NCI-H2196 treated with DMSO at 0.1 percent for 48 hours (cell line): Measurements from ENCODE around the gene GALE.
"Not testable (repeated sequence)": the region's sequence is repeated elsewhere in the genome, so short reads cannot be mapped to it uniquely, and the experiment has no call there.

Experiments
- DNase-seq: peaks from one replicate; lab custom pipeline; 2025; ENCODE audit not compliant: unreplicated experiment; lab: John Stamatoyannopoulos, UW

Gene GALE

DNA sequence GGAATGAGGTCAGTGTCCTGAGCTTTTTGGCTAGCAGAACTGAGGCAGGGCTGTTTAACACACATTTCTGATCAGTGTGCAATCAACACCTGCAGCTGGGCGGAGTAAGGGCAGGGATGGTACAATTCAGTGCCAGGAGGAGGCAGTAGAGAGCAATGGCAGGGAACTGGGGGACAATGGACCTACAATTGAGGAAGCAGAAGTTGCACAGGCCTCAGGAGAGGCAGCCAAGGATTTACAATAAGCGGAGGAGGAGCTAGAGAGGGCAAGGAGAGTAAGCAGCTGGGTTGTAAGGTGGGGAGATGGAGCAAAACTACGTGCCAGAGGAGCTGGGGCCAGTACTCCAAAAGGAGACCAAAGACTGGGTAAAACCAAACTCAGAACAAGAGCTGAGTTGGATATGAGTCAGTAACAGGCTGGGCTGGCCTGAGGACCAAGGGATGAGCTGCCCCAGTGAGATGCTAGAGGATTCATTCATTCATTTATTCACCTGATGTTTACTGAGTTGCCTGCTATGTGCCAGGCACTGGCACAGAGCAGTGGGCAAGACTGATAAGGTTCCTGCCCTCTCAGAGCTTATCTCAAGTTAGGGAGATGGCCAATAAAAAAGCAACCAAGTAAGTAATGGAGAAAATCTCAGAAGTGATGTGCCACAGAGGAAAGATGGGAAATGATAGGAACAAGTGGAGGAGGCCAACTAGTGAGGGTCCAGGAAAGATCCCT, 10.4 kb upstream of the GALE start:
- DNase-seq, result no peak

DNA sequence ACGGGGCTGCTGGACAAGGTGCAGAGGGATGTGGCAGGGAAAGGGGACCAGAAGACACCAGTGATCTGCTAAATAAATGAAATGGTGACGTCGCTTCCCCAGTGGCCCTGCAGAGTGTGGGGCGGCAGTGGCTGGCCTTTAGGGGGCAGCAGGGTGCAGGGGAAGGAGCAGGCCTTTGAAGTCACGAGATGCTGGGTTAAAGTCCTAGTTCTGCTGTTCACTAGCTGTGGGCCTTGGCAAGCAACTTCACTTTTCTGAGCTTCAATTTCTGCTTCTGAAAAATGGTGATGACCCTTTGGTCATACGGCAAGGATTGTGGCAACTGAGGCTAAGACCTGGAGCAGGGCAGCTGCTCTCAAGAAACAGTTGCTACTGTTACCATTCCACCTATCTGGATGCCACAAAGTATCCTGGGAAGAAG, 9.2 kb upstream of the GALE start:
- peak; percentile 51 for DNase-seq

DNA sequence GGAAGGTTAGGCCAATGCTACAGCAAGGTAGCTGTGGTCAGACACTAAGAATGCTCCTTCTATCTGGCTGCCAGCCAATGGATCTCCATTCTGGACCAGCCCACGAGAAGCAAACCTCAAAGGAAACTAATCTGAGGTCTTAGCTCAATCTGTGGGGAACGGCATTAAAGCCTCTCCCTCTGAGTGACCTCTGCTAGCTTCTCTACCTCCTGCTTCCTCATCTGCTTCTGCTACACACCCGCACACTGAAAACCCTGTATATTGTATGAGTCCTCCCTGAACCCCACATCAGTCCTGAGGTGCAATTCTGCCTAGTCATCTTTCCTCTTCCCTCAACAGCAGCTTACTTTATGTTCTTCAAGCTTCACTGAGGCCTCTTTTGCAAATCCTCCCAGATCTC, 6.9 kb upstream of the GALE start:
- DNase-seq, result no peak

DNA sequence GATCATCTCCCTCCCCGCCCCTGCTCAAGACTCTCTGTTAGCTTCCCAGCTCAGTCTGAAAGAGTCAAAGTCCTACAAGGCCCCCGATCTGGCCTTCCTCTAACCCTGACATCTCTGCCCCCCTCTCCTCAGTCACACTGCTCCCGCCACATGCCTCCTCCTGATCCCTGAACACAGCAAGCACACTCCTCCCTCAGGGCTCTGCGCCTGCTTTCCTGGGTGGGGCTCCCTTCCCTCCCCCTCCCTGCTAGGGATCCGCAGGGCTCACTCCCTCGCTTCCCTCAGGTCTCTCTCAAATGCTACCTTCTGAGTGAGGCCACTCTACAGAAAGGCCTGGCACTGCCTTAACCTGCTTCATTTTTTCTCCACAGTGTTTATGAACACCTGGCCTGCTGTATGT, 5.7 kb upstream of the GALE start:
- DNase-seq, result no peak

DNA sequence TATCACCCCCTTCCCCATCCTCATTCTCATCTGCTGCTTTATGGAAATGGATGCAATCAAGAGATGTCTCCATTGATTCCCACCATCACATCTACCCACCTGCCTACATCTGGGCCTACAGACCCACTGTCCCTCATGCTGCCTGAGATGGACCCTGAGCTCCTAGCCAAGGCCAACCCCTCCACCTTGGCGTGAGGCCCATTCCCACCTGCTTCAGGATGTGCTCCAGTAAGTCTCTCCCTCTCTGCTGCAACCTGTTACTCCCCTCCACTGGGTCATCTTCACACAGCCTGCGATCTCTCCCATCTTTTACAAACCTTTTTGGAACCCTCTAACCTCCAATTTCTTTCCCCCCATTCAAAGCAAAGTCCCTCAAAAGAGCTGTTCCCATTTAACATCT, 4.5 kb upstream of the GALE start:
- DNase-seq, result no peak

DNA sequence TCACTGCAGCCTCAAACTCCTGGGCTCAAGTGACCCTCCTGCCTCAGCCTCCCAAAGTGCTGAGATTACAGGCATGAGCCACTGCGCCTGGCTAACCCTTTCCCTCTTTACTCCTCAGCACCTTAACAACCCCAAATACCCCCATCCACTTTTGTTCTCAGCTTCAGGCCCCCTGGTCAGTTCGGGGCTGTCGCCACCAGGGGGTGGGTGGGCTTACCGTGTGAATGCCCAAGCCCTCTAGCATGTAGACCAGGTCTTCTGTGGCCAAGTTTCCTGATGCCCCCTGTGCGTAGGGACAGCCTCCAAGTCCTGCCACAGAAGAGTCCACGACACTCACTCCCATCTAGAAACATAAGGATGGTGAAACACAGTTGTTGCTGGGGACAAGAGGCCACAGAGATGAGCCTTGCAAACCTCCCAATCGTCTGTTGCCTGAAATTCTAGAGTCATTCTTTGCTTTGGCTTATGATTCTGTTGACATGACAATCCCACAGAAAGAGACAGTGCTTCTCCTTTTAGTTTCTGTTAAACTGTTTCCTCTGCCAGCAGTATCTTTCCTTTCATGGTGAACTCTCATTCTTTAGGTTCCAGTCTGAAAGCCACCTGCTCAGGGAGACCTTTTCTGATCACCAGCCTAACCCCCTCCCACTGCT, 3.8 kb upstream of the GALE start:
- no peak for DNase-seq

DNA sequence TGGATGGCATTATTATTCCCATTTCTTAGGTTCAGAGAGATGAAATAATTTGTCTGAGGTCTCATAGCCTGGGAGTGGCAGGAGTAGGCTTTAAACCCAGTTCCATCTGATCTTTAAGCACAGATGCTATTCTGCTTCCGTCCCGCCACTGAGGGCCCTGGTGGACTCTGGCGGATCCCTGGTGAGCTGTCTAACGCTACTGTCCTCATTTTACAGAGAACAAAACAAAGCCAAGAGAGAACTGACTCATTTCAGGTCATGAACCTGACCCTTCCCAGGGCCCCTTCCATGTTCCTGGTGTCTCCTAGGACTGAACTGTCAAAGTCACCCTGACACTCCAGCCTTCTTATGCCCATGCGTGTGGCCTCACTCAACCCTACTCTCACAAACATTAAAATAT, 3.1 kb upstream of the GALE start:
- DNase-seq, result no peak

DNA sequence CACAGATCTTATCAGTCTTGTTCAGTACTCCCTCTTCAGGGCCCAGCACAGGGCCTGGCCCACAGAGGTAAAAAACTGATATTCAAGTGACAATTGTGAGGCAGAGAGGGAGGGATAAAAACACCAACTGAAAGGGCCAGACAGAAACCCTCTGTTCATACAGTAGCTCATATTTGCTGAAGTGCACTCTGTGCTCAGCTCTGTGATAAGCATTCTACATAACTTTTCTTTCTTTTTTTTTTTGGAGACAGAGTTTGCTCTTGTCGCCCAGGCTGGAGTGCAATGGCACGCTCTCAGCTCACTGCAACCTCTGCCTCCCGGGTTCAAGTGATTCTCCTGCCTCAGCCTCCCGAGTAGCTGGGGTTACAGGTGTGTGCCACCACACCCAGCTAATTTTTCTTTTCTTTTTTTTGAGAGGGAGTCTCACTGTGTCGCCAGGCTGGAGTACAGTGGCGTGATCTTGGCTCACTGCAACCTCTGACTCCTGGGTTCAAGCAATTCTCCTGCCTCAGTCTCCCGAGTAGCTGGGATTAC, 2.3 kb upstream of the GALE start:
- not testable (repeated sequence) for DNase-seq

DNA sequence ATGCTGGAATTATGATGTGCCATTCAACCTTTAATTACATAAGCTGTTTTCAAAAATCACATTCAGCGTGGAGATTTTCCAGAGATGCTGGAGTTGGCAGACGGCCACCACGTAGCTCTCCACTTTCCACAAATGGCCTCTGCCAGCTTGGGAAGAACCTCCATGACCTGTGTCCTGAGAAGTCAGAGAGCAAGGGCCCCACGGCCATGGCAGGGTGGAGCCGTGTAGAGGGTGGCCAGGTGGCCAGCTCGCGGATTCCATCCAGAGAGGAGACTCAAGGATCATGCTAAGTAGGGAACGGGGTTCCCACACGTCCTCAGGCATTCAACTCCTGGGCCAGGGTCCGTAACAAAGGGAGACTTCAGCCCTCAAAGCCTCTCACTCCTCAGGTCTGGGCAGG, 1.3 kb upstream of the GALE start:
- no peak for DNase-seq

DNA sequence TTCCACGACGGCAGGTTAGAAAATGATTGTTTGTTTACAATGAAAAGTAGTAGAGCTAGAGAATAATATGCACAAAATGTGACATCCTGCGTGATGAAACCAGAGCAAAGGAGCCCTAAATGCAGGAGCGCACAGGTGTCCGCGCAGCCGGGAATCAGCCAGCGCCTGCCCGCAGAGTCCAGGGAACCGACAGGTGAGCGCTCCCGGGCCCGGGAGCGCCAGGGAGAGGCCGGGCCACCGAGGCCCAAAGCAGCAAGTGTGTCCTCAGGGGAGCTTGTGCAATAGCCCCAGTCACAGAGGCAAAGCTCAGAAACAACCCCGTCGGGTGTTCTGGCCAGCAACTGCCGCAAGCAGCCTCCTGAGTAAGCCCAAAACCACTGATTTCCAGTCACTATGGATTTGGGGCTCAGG, 789 bp upstream of the GALE start:
- DNase-seq, result no peak

DNA sequence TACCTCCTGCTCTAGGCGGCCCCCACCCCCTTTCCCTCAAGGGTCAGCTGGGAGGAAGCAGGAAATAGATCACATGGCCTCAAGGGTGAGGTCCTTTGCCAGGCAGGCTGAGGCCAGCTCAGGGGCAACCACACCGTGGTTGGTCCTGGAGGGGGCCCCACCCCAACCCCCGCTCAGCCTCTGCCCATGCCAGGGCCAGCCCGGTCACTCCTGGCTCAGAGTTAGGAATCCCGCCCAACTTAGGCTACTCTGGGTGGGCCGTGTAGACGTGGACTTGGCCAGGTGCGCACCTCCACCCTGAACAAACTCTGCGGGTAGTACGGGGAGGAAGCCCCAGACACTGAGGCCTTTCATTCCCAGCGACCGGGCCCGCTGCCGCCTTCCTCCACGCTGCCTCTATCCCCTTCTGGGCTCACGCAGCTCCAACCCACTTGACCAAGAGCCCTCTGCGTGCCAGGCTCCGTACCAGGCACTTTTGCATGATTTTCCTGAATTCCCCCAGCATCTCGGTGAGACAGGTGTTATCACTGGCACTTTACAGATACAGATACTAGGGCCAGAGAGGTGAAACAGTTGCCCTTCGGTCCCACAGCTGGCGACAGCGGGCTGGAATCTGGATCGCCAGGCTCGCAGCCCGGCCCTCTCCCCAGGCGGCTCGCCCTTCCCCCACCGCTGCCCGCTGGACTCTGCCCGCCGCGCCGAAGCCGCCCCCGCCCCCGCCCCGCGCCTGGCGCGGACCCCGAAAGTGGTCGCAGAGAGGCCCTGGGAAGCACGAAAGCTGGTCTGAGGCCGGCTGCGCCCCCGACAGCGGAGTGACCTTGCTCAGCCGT, 769 bp downstream of the GALE start:
- DNase-seq, result peak; percentile 52

DNA sequence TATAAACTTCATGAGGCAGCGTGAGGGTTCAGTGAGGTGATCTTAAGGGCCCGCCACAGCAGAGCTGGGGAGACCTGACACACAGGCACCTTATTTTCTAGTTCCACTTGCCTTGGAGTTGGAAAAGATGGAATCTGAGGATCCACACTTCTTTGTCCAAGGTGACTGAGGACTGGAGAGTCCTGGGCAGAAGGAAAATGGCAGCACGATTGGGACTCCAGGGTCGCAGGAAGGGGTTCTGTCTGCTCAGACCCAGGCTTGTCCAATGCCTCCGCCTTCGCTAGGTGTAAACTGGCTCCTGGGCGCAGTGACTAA, 1.3 kb downstream of the GALE start:
- DNase-seq, result no peak

DNA sequence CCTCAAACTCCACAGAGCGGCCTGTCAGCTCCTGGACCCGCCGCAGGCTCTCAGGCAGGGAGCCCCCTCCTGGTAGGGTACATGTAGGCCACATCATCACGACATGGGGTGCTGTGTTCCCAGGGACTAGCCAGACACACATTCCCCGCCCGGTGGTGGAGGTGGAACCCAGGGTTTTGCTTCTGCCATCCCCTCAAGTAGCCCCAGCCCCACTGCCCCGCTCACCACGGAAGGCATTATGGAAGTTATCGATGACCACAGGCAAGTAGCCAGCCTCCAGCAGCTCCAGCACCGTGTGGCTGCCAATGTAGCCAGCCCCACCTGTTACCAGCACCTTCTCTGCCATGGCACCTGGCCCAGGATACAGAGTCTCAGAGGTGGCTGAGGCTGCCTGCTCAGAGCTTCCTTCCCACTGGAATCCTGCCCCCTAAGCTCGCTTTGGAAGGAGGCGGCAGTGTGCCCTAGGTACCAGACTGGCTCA, 1.9 kb downstream of the GALE start:
- DNase-seq, result no peak

DNA sequence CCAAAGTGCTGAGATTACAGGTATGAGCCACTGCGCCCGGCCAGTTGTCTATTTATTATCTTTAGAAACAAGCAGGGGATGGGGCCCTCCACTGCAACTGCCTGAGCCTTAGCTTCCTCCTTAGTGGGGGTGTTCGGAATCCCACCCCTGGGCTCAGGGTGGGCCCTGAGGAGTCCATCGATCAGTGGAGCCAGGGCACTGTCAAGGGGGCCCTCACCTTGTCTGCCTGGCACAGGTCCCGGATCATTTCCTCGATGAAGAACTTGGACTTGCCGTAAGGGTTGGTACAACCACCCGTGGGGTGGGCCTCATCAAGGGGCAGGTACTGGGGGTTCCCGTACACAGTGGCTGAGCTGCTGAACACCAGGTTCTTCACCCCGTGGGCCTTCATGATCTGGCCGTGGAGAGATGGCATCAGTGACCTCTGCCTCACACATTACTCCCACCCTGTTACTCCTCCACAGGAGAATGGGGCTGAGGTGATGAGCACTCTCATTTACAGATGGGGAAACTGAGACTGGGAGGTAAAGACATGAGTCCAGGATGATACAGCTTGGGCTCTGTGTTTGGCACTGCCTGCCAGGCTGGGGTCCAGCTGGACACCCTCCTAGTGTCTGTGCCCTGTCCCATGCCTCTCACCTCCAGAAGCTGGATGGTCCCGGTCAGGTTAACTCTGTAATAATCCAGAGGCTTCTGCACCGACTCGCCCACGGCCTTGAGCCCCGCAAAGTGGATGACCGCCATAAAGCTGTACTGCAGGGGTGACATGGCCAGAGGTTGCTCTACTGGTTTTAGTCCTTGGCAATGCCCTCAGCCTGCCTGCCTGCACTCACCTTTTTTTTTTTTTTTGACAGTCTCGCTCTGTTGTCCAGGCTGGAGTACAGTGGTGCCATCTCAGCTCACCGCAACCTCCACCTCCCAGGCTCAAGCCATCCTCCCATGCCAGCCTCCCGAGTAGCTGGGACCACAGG, 2.8 kb downstream of the GALE start:
- no peak for DNase-seq

DNA sequence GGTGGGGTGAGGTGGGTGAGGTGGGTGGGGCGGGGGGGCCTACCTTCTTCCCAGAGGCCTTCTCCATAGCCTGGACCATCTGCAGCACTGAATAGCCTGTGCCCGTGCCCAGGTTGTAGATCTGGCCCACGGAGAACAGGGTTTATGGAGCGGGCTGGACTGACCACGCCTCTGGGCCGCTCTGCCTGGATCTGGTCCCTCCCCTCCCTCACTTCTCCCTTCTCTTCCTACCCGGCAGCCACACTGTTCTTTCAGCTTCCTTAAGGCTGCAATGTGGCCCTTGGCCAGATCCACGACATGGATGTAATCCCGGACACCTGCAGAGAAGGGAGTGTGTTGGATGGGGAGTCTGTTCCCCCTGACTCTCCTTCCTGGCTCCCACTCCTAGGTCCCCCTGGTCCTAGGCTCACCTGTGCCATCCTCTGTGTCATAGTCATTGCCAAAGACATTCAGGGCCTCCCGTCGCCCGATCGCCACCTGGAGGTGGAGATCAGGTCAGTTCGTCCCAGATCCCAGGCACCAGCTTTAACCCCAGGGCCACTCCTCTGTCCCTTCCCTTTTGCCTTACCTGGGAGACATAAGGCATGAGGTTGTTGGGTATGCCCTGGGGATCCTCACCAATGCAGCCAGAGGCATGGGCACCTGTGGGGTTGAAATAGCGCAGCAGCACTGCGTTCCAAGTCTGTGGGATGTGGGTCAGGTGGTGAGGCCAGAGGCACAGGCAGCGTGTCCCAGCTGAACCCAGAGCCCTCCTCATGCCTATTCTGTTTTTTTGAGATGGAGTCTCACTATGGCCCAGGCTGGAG, 3.9 kb downstream of the GALE start:
- no peak for DNase-seq

DNA sequence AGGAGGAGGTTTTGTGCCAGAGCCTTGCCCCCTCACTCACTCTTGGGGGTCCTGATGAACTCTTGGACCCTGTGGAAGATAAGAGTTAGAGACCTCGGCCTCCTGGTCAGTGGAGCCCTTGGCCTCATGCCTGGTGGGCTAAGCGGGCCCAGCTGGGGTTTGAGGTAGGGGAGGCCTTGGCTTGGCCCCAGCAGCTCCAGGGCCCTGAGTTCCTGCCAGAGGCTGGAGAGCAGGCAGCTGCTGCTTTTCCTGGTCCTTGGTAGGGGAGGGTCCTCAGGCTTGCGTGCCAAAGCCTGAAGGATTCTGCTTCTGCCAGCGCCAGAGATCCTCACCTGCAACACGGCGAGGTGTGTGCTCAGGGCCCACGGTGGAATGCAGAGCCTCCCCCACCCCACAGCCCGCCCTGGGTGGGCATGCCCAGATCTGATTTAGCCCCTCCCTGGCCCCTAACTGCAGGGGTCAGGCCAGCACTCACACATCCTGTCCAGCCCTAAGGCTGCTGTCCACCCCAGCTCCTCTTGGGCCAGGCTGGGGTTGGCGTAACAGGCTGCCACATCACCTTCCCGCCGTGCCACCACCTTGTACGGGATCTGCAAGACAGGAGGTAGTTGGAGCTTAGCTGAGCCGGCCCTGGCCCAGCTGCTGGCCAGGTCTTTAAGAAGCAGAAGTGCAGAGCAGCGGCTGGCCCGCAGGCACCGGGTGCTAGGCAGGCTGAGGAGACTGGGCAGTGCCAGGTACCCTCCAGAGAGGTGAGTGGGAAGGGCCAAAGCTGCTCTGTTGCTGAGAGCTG, 4.7 kb downstream of the GALE start:
- no peak for DNase-seq

DNA sequence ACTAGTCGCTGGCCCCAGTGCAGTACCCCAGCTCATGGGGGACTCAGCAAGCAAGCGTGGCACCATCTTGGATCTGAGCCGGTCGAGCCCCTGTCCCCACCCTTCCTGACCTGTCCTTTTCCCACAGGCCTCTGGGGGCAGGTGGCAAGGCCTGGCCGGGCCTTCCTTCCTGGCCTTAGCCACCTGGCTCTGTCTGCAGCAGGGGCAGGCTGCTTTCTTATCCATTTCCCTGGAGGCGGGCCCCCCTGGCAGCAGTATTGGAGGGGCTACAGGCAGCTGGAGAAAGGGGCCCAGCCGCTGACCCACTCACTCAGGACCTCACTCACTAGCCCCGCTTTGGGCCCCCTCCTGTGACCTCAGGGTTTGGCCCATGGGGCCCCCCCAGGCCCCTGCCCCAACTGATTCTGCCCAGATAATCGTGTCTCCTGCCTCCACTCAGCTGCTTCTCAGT, 5.8 kb downstream of the GALE start:
- not testable (repeated sequence) for DNase-seq

DNA sequence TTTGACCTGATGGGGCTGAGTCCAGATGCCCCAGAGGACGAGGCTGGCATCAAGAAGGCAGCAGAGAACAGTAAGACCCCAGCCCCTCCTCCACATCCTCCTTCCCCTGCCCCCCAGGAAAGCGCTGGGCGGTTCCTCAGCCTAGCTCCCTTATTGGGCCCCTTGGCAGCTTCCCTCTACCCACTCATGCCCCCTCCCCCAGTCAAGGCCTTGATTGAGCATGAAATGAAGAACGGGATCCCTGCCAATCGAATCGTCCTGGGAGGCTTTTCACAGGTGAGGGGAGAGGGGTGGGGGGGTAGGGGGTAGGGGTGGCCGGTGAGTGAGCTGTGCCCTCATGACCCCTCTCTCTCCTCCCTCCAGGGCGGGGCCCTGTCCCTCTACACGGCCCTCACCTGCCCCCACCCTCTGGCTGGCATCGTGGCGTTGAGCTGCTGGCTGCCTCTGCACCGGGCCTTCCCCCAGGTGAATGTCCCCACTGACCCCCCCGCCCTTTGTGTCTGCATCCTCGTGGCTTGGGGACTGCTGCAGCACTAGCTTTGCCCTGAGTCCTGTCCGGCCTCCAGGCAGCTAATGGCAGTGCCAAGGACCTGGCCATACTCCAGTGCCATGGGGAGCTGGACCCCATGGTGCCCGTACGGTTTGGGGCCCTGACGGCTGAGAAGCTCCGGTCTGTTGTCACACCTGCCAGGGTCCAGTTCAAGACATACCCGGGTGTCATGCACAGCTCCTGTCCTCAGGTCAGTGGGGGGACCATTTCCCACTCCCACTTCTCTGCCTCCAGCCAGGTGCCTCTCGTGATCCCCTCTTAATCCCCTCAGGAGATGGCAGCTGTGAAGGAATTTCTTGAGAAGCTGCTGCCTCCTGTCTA, 6.5 kb downstream of the GALE start:
- DNase-seq, result no peak
